HCT116 (cell line): ENCODE measurements around the gene ADAMTS4. TPM values are rescaled to one million over a fixed set of nuclear protein-coding genes. Genes with fewer than 3 reads are reported as not detected.

Experiments used
- ATAC-seq: fragments of 200-7000 bp; cut with Tn5 transposase; 2 replicates; pipeline ENCODE4 v1.9.1; 2020; ENCODE audit warnings: mild to moderate bottlenecking, moderate library complexity
- BruUV-seq: library from RNA; stranded (reverse); fragments of 400-500 nt; replicated peaks from 2 replicates; lab custom pipeline; 2021; lab: Mats Ljungman, UMichigan
- CTCF ChIA-PET: fragments of 300-600 bp; sonication (Branson Sonifier 250); formaldehyde crosslinking; loops from one replicate; lab custom pipeline; 2021; ENCODE audit warnings: antibody characterized with exemption; lab: Charles Lee
- POLR2A ChIA-PET: fragments of 300-600, 350-600 bp; sonication (Branson Sonifier 250); formaldehyde crosslinking; loops from one replicate; lab custom pipeline; 2021; ENCODE audit warnings: antibody characterized with exemption; lab: Charles Lee
- RAD21 ChIA-PET, 2 experiments: fragments of 300-600 bp; sonication (Branson Sonifier 250); formaldehyde crosslinking; loops; one replicate each; lab custom pipeline; 2023; ENCODE audit warnings: low total read pairs in 2 of 2; ENCODE audit not compliant: uncharacterized antibody in 2 of 2, unreplicated experiment in 2 of 2, low non-redundant PET in 1 of 2; lab: Charles Lee
- DNase-seq: peaks from one replicate; pipeline ENCODE4 v3.0.0-alpha.2; 2010; ENCODE audit warnings: low read depth, low spot score
- H2AFZ ChIP-seq: fragments of 200-600 bp; shearing (Covaris generic), sonication (generic); 2 replicates; pipeline ENCODE4 v1.6.1; 2017; ENCODE audit warnings: low read depth, mixed run types, mixed read lengths, antibody characterized with exemption, low read length; ENCODE audit not compliant: poor library complexity, severe bottlenecking
- H3K27ac ChIP-seq: 2 replicates; pipeline ENCODE4 v1.5.1; 2012; ENCODE audit warnings: low read depth, low read length
- H3K27me3 ChIP-seq: fragments of 200-600 bp; sonication (generic); 2 replicates; pipeline ENCODE4 v1.6.1; 2016; ENCODE audit warnings: mixed run types, low read length, mixed read lengths; ENCODE audit not compliant: insufficient read depth
- H3K36me3 ChIP-seq, 2 experiments: fragments of 200-500 bp in 1 of 2; fragments of 200-600 bp in 1 of 2; sonication (Bioruptor generic) in 1 of 2; sonication (generic) in 1 of 2; 2 replicates each; pipeline versions ENCODE4 v1.5.1 to v1.6.1; 2014 to 2016; ENCODE audit warnings: low read length in 2 of 2, inconsistent platforms in 1 of 2, mixed read lengths in 1 of 2, mixed run types in 1 of 2; ENCODE audit not compliant: insufficient read depth in 2 of 2, control insufficient read depth in 1 of 2
- H3K4me1 ChIP-seq, 2 experiments: fragments of 200-600 bp in 1 of 2; sonication (generic) in 1 of 2; 2 replicates each; pipeline versions ENCODE4 v1.5.1 to v1.6.1; 2012 to 2017; ENCODE audit warnings: low read length in 2 of 2, inconsistent platforms in 1 of 2, mild to moderate bottlenecking in 1 of 2, mixed read lengths in 1 of 2, mixed run types in 1 of 2, moderate library complexity in 1 of 2; ENCODE audit not compliant: insufficient read depth in 2 of 2, control insufficient read depth in 1 of 2
- H3K4me2 ChIP-seq: fragments of 200-600 bp; sonication (generic); 2 replicates; pipeline ENCODE4 v1.6.1; 2017; ENCODE audit warnings: mixed run types, low read length, mixed read lengths
- H3K4me3 ChIP-seq, 2 experiments: fragments of 200-600 bp in 1 of 2; sonication (generic) in 1 of 2; replicated peaks in 1 of 2; 2 replicates each; pipeline ENCODE4 v1.5.1; 2011 to 2016; ENCODE audit warnings: low read length in 2 of 2, control low read depth in 1 of 2, low read depth in 1 of 2, mild to moderate bottlenecking in 1 of 2, mixed read lengths in 1 of 2, mixed run types in 1 of 2
- H3K79me2 ChIP-seq: fragments of 200-600 bp; sonication (generic); 2 replicates; pipeline ENCODE4 v1.6.1; 2017; ENCODE audit warnings: mild to moderate bottlenecking, mixed run types, low read length, moderate library complexity, mixed read lengths; ENCODE audit not compliant: insufficient read depth
- H3K9ac ChIP-seq: fragments of 200-600 bp; sonication (generic); 2 replicates; pipeline ENCODE4 v1.6.1; 2016; ENCODE audit warnings: low read length, mixed read lengths
- H3K9me2 ChIP-seq: fragments of 200-600 bp; sonication (generic), shearing (Covaris generic); 2 replicates; pipeline ENCODE4 v1.6.1; 2017; ENCODE audit warnings: mixed run types, mild to moderate bottlenecking, moderate library complexity; ENCODE audit not compliant: insufficient read depth
- H3K9me3 ChIP-seq, 2 experiments: fragments of 200-500 bp in 1 of 2; fragments of 200-600 bp in 1 of 2; sonication (Bioruptor generic) in 1 of 2; sonication (generic) in 1 of 2; 2 replicates each; pipeline ENCODE4 v1.6.1; 2014 to 2017; ENCODE audit warnings: low read length in 2 of 2, mixed read lengths in 2 of 2, inconsistent platforms in 1 of 2, low read depth in 1 of 2, mild to moderate bottlenecking in 1 of 2, mixed run types in 1 of 2, moderate library complexity in 1 of 2; ENCODE audit not compliant: control insufficient read depth in 1 of 2, insufficient read depth in 1 of 2
- H4K20me1 ChIP-seq: fragments of 200-600 bp; sonication (generic), shearing (Covaris generic); 2 replicates; pipeline ENCODE4 v1.6.1; 2017; ENCODE audit warnings: mixed run types, mild to moderate bottlenecking, moderate library complexity; ENCODE audit not compliant: insufficient read depth
- CBX3 ChIP-seq: IDR thresholded peaks from 2 replicates; pipeline ENCODE4 v1.6.1; 2012; ENCODE audit warnings: low read depth
- CEBPB ChIP-seq: IDR thresholded peaks from 2 replicates; pipeline ENCODE4 v1.6.1; 2012; ENCODE audit warnings: low read depth
- EGR1 ChIP-seq: IDR thresholded peaks from 2 replicates; pipeline ENCODE4 v1.6.1; 2012; ENCODE audit warnings: low read depth
- ELF1 ChIP-seq: IDR thresholded peaks from 2 replicates; pipeline ENCODE4 v1.6.1; 2012; ENCODE audit warnings: low read depth, borderline replicate concordance
- EZH2 ChIP-seq: fragments of 200-600 bp; sonication (generic); IDR thresholded peaks from 2 replicates; pipeline ENCODE4 v1.6.1; 2017; ENCODE audit warnings: antibody characterized with exemption, mixed run types
- JUND ChIP-seq: IDR thresholded peaks from 2 replicates; pipeline ENCODE4 v1.6.1; 2012
- POLR2A ChIP-seq: IDR thresholded peaks from 2 replicates; pipeline ENCODE4 v1.7.0; 2011; ENCODE audit warnings: borderline replicate concordance; ENCODE audit not compliant: insufficient read depth, insufficient read length; ENCODE audit errors: extremely low read depth
- SRF ChIP-seq: IDR thresholded peaks from 2 replicates; pipeline ENCODE4 v1.6.1; 2012; ENCODE audit warnings: low read depth
- TCF7L2 ChIP-seq: IDR thresholded peaks from 2 replicates; pipeline ENCODE4 v1.7.0; 2011; ENCODE audit warnings: borderline replicate concordance, inconsistent platforms; ENCODE audit not compliant: insufficient read depth, insufficient read length; ENCODE audit errors: extremely low read depth
- YY1 ChIP-seq: IDR thresholded peaks from 2 replicates; pipeline ENCODE4 v1.6.1; 2011; ENCODE audit warnings: low read length, low read depth, moderate library complexity, mild to moderate bottlenecking; ENCODE audit not compliant: insufficient replicate concordance; ENCODE audit errors: extremely low read depth
- intact Hi-C: fragments of 100-400 bp; cut with micrococcal nuclease; formaldehyde crosslinking; loops from 2 replicates; pipeline ENCODE4 v1.10.0; 2022
- total RNA-seq: library from RNA; stranded (reverse); gene quantifications from one replicate; pipeline ENCODE4 v1.2.1, GENCODE V29; 2021; ENCODE audit not compliant: unreplicated experiment
- TF ChIP-seq, protein P1 (sequence below), 3 experiments: fragments of 200-600 bp in 1 of 3; sonication (generic) in 1 of 3; IDR thresholded peaks in 2 of 3; conservative IDR thresholded peaks in 1 of 3; 2 replicates each; pipeline ENCODE4 v1.5.1; 2012 to 2017; ENCODE audit warnings: low read depth in 2 of 3, low read length in 2 of 3, antibody characterized with exemption in 1 of 3, borderline replicate concordance in 1 of 3, control low read depth in 1 of 3, mild to moderate bottlenecking in 1 of 3, mixed read lengths in 1 of 3, mixed run types in 1 of 3, moderate library complexity in 1 of 3; ENCODE audit not compliant: insufficient read depth in 1 of 3
- TF ChIP-seq, protein P2 (sequence below): IDR thresholded peaks from 2 replicates; pipeline ENCODE4 v1.6.1; 2012; ENCODE audit warnings: low read depth
- TF ChIP-seq, protein P3 (sequence below): IDR thresholded peaks from 2 replicates; pipeline ENCODE4 v1.6.1; 2011; ENCODE audit warnings: mild to moderate bottlenecking, low read length, moderate library complexity; ENCODE audit not compliant: insufficient replicate concordance; ENCODE audit errors: extremely low read depth

Gene ADAMTS4
- total RNA-seq, 1 experiment from 2014 or later, result not detected

DNA sequence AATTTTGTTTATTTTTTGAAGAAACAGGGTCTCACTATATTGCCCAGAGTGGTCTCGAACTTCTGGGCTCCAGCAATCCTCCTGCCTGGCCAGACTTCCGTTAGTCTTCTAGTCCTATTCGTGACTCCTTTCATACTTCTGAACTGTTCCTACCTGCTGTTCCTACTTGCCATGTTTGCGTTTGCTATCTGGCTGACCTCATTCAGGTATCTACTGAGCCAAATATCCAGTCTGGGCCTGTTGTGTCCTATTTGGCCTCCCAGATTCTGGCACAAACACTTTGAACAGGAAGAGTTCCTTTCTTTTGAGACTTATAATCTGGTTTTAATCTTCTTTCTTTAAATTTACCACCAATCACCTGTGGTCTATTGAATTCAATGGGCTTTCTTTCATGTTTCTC is 46.0 kb upstream of the ADAMTS4 start:
- peak overlapping the region; percentile 40 for H2AFZ ChIP-seq
- no peaks in the 10 kb centered on the region for H3K9me3 ChIP-seq
- DNase-seq (no peak), ATAC-seq (no peak)
- no peak overlapping the region for H3K4me2 ChIP-seq
- ChIA-PET POLR2A (no interaction called here), RAD21 (no interaction called here), CTCF (no interaction called here)
- no peaks in the 10 kb centered on the region for H3K36me3 ChIP-seq
- no peak overlapping the region for H3K4me3 ChIP-seq
- no peaks in the 10 kb centered on the region for H3K9me2 ChIP-seq
- H3K27me3 ChIP-seq, result no peaks in the 10 kb centered on the region
- no TSS peak for BruUV-seq
- no peak overlapping the region for H3K9ac ChIP-seq
- intact Hi-C loops, result no loop called here
- no peaks in the 10 kb centered on the region for H3K79me2 ChIP-seq
- no peak overlapping the region for H3K27ac ChIP-seq
- H4K20me1 ChIP-seq, result no peaks in the 10 kb centered on the region
- peaks cover 0 to 2% of the 10 kb centered on the region in 2 experiments; a peak in 1 of 4 replicates for H3K4me1 ChIP-seq
- TF ChIP-seq CBX3, result no peak
- TF ChIP-seq, protein P1, sequence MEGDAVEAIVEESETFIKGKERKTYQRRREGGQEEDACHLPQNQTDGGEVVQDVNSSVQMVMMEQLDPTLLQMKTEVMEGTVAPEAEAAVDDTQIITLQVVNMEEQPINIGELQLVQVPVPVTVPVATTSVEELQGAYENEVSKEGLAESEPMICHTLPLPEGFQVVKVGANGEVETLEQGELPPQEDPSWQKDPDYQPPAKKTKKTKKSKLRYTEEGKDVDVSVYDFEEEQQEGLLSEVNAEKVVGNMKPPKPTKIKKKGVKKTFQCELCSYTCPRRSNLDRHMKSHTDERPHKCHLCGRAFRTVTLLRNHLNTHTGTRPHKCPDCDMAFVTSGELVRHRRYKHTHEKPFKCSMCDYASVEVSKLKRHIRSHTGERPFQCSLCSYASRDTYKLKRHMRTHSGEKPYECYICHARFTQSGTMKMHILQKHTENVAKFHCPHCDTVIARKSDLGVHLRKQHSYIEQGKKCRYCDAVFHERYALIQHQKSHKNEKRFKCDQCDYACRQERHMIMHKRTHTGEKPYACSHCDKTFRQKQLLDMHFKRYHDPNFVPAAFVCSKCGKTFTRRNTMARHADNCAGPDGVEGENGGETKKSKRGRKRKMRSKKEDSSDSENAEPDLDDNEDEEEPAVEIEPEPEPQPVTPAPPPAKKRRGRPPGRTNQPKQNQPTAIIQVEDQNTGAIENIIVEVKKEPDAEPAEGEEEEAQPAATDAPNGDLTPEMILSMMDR (IDR thresholded peaks at IDR 0.05 in 2 of 3, conservative IDR thresholded peaks at IDR 0.05 in 1 of 3; ENCODE audit: borderline replicate concordance in 1 of 3, insufficient read depth in 1 of 3, low read depth in 2 of 3, low read length in 2 of 3), result no peak
- no peak for TF ChIP-seq EZH2

DNA sequence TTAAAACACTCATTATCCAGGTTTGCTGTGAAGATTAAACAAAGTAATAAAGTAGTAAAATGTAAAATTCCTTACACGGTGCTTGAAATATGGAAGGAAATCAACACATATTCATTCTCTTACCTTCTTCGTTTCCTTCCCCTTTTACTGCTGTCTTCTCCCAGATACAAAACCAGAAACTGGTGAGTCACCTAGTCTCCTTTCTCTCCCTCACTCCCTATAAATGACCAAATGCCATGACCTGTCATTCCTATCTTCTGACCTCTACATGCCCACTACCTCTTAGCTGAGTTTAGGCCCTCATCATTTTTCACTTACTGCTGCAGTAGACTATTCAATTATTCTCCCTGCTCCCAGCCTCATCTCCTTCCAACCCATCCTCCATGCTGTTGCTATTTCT is 43.5 kb upstream of the ADAMTS4 start:
- H3K79me2 ChIP-seq, result no peaks in the 10 kb centered on the region
- H3K27ac ChIP-seq, result no peak overlapping the region
- no peak overlapping the region for H3K4me2 ChIP-seq
- H3K4me3 ChIP-seq, result no peak overlapping the region
- no peaks in the 10 kb centered on the region for H3K9me2 ChIP-seq
- H3K4me1 ChIP-seq, result peaks cover 0 to 8% of the 10 kb centered on the region in 2 experiments; a peak in 2 of 4 replicates
- H4K20me1 ChIP-seq, result no peaks in the 10 kb centered on the region
- H3K36me3 ChIP-seq, result no peaks in the 10 kb centered on the region
- ATAC-seq, result no peak
- intact Hi-C loops, result no loop called here
- no TSS peak for BruUV-seq
- no peak overlapping the region for H2AFZ ChIP-seq
- ChIA-PET CTCF (no interaction called here), POLR2A (no interaction called here), RAD21 (no interaction called here)
- DNase-seq, result no peak
- no peak overlapping the region for H3K9ac ChIP-seq
- H3K27me3 ChIP-seq, result no peaks in the 10 kb centered on the region
- H3K9me3 ChIP-seq, result no peaks in the 10 kb centered on the region
- TF ChIP-seq CBX3 (no peak), YY1 (no peak), JUND (no peak), EZH2 (no peak), POLR2A (no peak), EGR1 (no peak), SRF (no peak), TCF7L2 (no peak), CEBPB (no peak), ELF1 (no peak)
- TF ChIP-seq, protein P2, sequence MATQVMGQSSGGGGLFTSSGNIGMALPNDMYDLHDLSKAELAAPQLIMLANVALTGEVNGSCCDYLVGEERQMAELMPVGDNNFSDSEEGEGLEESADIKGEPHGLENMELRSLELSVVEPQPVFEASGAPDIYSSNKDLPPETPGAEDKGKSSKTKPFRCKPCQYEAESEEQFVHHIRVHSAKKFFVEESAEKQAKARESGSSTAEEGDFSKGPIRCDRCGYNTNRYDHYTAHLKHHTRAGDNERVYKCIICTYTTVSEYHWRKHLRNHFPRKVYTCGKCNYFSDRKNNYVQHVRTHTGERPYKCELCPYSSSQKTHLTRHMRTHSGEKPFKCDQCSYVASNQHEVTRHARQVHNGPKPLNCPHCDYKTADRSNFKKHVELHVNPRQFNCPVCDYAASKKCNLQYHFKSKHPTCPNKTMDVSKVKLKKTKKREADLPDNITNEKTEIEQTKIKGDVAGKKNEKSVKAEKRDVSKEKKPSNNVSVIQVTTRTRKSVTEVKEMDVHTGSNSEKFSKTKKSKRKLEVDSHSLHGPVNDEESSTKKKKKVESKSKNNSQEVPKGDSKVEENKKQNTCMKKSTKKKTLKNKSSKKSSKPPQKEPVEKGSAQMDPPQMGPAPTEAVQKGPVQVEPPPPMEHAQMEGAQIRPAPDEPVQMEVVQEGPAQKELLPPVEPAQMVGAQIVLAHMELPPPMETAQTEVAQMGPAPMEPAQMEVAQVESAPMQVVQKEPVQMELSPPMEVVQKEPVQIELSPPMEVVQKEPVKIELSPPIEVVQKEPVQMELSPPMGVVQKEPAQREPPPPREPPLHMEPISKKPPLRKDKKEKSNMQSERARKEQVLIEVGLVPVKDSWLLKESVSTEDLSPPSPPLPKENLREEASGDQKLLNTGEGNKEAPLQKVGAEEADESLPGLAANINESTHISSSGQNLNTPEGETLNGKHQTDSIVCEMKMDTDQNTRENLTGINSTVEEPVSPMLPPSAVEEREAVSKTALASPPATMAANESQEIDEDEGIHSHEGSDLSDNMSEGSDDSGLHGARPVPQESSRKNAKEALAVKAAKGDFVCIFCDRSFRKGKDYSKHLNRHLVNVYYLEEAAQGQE, result no peak
- TF ChIP-seq, protein P3, sequence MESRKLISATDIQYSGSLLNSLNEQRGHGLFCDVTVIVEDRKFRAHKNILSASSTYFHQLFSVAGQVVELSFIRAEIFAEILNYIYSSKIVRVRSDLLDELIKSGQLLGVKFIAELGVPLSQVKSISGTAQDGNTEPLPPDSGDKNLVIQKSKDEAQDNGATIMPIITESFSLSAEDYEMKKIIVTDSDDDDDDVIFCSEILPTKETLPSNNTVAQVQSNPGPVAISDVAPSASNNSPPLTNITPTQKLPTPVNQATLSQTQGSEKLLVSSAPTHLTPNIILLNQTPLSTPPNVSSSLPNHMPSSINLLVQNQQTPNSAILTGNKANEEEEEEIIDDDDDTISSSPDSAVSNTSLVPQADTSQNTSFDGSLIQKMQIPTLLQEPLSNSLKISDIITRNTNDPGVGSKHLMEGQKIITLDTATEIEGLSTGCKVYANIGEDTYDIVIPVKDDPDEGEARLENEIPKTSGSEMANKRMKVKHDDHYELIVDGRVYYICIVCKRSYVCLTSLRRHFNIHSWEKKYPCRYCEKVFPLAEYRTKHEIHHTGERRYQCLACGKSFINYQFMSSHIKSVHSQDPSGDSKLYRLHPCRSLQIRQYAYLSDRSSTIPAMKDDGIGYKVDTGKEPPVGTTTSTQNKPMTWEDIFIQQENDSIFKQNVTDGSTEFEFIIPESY, result no peak
